Activated CD4-positive, alpha-beta memory T cell treated with anti-CD3 and anti-CD28 coated beads, Interleukin-2, amount 10 ng/mL, durations not matched to agents 7 days and 5 days (primary cell): ENCODE results near the gene MSH3. TPM values are rescaled to one million over a fixed set of nuclear protein-coding genes. Genes with fewer than 3 reads are reported as not detected.
"Not testable (repeated sequence)": the region's sequence is repeated elsewhere in the genome, so short reads cannot be mapped to it uniquely, and the experiment has no call there.

ENCODE experiments used
- CTCF ChIA-PET: fragments of 350-600 bp; sonication (Branson Sonifier 250); formaldehyde crosslinking; loops from one replicate; lab custom pipeline; 2021; ENCODE audit warnings: antibody characterized with exemption, inconsistent platforms; lab: Charles Lee
- POLR2A ChIA-PET: fragments of 350-600 bp; sonication (Branson Sonifier 250); formaldehyde crosslinking; loops from one replicate; lab custom pipeline; 2021; ENCODE audit warnings: antibody characterized with exemption; lab: Charles Lee
- DNase-seq: peaks from one replicate; pipeline ENCODE4 v3.0.0-alpha.2; 2020
- H3K27ac Mint-ChIP-seq: one replicate; pipeline ENCODE4 v1.8.0; 2021; ENCODE audit warnings: mild to moderate bottlenecking, mixed read lengths
- H3K27me3 Mint-ChIP-seq: one replicate; pipeline ENCODE4 v1.8.0; 2021; ENCODE audit warnings: mixed read lengths
- H3K36me3 Mint-ChIP-seq: one replicate; pipeline ENCODE4 v1.8.0; 2021; ENCODE audit warnings: low read depth, mixed read lengths
- H3K4me1 Mint-ChIP-seq: one replicate; pipeline ENCODE4 v1.8.0; 2021; ENCODE audit warnings: mixed read lengths
- H3K4me3 Mint-ChIP-seq: one replicate; pipeline ENCODE4 v1.8.0; 2021; ENCODE audit warnings: mild to moderate bottlenecking, mixed read lengths
- H3K9me3 Mint-ChIP-seq: one replicate; pipeline ENCODE4 v1.8.0; 2021; ENCODE audit warnings: mixed read lengths
- total RNA-seq, 2 experiments: library from RNA; stranded (reverse); gene quantifications; one replicate each; pipeline ENCODE4 v1.2.3, GENCODE V29; 2021

Gene MSH3
- total RNA-seq, 2 experiments from 2014 or later, result 20.1 to 21.2 TPM

DNA sequence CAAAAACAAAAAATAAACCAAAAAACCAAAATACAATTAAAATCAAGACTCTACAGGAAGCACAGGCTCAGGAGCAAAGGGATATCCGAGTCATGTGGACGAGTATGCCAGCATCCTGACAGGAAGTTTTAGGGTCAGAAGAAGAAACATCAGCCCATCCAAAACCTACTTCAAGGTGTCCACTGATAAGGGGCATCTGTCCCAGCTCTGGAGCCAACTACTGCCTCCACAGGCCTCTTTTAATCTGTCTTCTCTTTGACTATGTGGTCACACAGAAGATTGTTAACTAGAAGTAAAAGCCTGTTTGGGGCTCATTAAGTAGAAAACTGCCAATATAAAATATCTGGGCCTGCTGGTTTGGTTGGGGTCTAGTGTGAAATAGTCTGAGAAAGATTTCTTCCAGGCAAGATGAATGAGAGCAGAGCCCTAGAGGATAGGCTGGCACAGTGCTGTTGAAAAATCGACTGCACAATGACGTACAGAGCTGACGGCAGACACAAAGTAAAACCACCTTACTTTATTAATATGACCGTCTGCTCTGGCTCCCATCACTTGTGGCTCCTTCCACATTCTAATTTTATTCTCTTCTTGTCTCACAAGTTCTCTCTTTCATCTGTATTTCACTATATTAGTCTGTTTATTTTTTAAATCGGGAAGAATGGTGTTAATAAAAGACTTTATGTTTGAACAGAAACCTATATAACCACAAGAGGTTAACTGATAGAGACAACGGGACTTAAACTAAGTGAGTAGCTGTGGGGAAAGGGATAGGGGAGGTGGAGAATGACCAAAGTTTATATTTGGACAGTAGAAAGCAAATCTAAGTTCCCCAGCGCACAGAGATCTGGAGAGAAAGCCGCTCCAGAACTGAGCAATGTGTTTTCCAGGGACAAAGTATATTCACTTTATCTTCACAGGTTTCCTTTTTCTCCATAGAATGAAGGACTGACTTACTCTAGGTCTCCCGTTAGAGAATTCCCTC, 22.9 kb upstream of the MSH3 start:
- ChIA-PET POLR2A (no interaction called here), CTCF (no interaction called here)
- Mint-ChIP-seq H3K9me3 (no peaks in the 10 kb centered on the region), H3K4me1 (no peaks in the 10 kb centered on the region), H3K27me3 (no peaks in the 10 kb centered on the region), H3K4me3 (no peak overlapping the region), H3K27ac (no peak overlapping the region), H3K36me3 (peaks cover 61% of the 10 kb centered on the region)
- no peak for DNase-seq

DNA sequence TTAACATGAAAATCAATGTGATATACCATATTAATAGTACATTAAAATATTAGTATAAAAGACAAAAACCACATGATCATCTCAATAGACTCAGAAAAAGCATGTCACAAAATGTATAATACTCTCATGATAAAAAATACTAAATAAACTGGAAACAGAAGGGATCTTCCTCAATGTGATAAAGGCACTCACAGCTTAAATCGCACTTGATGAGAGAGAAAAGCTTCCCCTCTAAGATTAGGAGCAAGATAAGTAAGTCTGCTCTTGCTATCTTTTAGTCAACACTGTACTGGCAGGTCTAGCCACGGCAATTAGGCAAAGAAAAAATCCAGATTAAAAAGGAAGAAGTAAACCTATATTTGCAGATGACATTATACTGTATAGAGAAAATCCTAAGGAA, 21.8 kb upstream of the MSH3 start:
- H3K9me3 Mint-ChIP-seq, result no peaks in the 10 kb centered on the region
- no peak for DNase-seq
- H3K36me3 Mint-ChIP-seq, result peaks cover 63% of the 10 kb centered on the region
- ChIA-PET POLR2A (no interaction called here), CTCF (no interaction called here)
- no peaks in the 10 kb centered on the region for H3K4me1 Mint-ChIP-seq
- no peak overlapping the region for H3K27ac Mint-ChIP-seq
- no peak overlapping the region for H3K4me3 Mint-ChIP-seq
- H3K27me3 Mint-ChIP-seq, result no peaks in the 10 kb centered on the region

DNA sequence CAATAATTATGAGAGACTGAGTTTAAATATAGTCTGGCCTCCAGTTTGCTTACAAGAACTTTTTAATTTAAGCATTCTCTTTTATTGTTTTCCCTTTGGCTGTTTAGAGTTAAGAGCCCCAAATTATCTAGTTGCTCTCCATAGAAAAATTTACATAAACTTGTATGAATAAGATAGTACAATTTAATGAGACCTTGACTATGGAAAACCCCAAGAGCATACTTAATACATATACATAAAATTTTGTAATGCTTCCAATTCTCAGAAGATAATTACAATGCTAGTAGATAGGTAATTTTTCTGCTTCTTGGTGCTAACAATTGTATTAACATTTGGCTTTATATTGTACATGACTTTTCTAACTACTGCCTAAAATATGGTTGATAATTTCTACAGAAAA, 20.3 kb upstream of the MSH3 start:
- H3K9me3 Mint-ChIP-seq, result no peaks in the 10 kb centered on the region
- POLR2A ChIA-PET, result no interaction called here

DNA sequence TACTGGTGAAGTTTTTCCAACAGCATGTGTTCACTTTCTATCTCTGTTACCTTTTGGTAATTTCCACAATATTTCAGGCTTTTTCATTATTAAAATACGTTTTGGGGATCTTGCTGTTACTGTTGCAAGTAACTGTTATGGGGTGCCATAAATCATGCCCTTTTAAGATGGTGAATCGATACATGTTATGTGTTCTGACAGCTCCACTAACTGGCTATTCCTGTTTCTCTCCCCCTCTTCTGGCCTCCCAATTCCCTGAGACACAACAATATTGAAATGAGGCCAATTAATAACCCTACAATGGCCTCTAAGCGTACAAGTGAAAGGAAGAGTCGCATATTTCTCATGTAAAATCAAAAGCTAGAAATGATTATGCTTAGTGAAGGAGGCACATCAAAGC, 13.1 kb upstream of the MSH3 start:
- CTCF ChIA-PET, result interaction anchor here (1.2 kb wide), 1 partner anchor 31 kb away, joined by 4 read pairs; no protein-coding TSS in a partner anchor
- H3K4me3 Mint-ChIP-seq, result no peak overlapping the region
- H3K27me3 Mint-ChIP-seq, result no peaks in the 10 kb centered on the region
- peaks cover 81% of the 10 kb centered on the region for H3K36me3 Mint-ChIP-seq
- no peaks in the 10 kb centered on the region for H3K9me3 Mint-ChIP-seq
- H3K4me1 Mint-ChIP-seq, result peaks cover 22% of the 10 kb centered on the region
- POLR2A ChIA-PET, result interaction anchor here (1.8 kb wide), 1 partner anchor 13 kb away, joined by 11 read pairs; the partner anchor contains the start of genes DHFR and MSH3
- no peak overlapping the region for H3K27ac Mint-ChIP-seq
- DNase-seq, result no peak

More for the DNA sequence above, 20.3 kb upstream of the MSH3 start:
- peaks cover 7% of the 10 kb centered on the region for H3K4me1 Mint-ChIP-seq
- no peak overlapping the region for H3K4me3 Mint-ChIP-seq
- H3K36me3 Mint-ChIP-seq, result peaks cover 74% of the 10 kb centered on the region
- no peak for DNase-seq
- CTCF ChIA-PET, result no interaction called here
- H3K27ac Mint-ChIP-seq, result no peak overlapping the region
- no peaks in the 10 kb centered on the region for H3K27me3 Mint-ChIP-seq

DNA sequence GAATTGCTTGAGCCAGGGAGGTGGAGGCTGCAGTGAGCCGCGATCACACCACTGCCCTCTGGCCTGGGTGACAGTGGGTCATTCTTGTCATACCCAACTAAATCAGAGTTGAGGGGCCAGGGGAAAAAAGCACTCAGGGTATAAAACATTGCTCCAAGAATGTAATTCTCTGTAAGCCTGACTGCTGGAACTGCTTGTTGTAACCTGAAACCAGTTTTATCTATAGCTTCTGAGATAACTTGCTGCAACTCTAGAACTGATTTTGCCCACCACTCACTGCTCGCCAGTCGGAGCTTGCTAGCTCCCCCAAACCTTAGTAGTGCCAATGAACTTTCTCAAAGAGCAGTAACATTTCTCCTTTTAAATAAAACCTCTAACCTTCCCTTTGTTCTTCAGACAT, 9.6 kb upstream of the MSH3 start:
- no peaks in the 10 kb centered on the region for H3K9me3 Mint-ChIP-seq
- peaks cover 77% of the 10 kb centered on the region for H3K36me3 Mint-ChIP-seq
- peaks cover 25% of the 10 kb centered on the region for H3K4me1 Mint-ChIP-seq
- ChIA-PET CTCF (interaction anchor here (0.8 kb wide), 1 partner anchor 10 kb away, joined by 3 read pairs; the partner anchor contains the start of gene DHFR), POLR2A (interaction anchor here (1.2 kb wide), 1 partner anchor 10 kb away, joined by 4 read pairs; the partner anchor contains the start of gene DHFR)
- H3K4me3 Mint-ChIP-seq, result no peak overlapping the region
- DNase-seq, result no peak
- H3K27ac Mint-ChIP-seq, result no peak overlapping the region
- no peaks in the 10 kb centered on the region for H3K27me3 Mint-ChIP-seq

DNA sequence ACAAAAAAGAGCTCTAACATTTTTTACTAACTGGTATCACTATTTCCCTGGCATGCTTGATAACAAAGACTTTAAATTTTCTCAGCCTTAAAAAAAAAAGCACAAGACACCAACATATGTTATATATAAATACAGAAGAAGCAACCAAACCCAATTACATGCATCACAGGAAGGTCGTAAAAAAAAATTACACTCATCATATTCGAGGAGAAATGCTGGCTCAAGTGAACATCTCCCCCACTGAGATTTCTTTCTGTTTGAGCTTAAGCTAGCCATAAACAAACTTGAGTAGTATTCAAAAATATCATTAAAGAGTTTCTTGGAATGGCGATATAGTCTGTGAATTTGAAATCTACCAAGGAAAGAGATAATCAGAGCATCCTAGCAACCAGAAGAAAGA, 7.5 kb upstream of the MSH3 start:
- no peak overlapping the region for H3K4me3 Mint-ChIP-seq
- no peak overlapping the region for H3K27ac Mint-ChIP-seq
- H3K27me3 Mint-ChIP-seq, result no peaks in the 10 kb centered on the region
- peaks cover 60% of the 10 kb centered on the region for H3K36me3 Mint-ChIP-seq
- DNase-seq, result no peak
- ChIA-PET CTCF (no interaction called here), POLR2A (no interaction called here)
- H3K4me1 Mint-ChIP-seq, result peaks cover 21% of the 10 kb centered on the region
- H3K9me3 Mint-ChIP-seq, result no peaks in the 10 kb centered on the region

DNA sequence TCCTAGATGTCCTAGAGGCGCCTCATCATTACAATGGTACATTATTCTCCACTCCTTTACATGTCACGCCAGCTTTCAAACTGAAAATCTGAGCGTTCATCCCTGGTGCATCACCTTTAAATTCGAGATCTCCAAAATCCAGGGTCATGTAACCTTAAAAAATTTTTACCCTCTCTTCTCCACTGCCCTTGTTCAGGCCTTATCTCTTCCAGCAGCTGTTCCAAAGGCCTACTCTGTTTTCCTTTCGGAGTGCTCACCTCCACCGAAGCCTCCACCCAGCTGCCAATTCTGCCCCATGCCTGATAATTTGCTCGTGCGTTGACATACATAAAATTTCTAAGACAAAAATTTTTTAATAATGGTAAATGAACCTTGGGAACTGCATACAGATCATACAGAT, 950 bp upstream of the MSH3 start:
- Mint-ChIP-seq H3K4me1 (peaks cover 30% of the 10 kb centered on the region), H3K9me3 (no peaks in the 10 kb centered on the region), H3K27me3 (no peaks in the 10 kb centered on the region), H3K36me3 (peaks cover 34% of the 10 kb centered on the region), H3K4me3 (peak overlapping the region; percentile 90), H3K27ac (peak overlapping the region; percentile 92)
- ChIA-PET POLR2A (interaction anchor here (0.6 to 4.1 kb wide), 10 partner anchors 12 to 1668 kb away, joined by 3 to 46 read pairs (median 7); partner anchors contain the start of genes SERINC5, SSBP2 and ZFYVE16), CTCF (interaction anchor here (0.9 kb wide), 1 partner anchor 408 kb away, joined by 3 read pairs; no protein-coding TSS in a partner anchor)
- no peak for DNase-seq

DNA sequence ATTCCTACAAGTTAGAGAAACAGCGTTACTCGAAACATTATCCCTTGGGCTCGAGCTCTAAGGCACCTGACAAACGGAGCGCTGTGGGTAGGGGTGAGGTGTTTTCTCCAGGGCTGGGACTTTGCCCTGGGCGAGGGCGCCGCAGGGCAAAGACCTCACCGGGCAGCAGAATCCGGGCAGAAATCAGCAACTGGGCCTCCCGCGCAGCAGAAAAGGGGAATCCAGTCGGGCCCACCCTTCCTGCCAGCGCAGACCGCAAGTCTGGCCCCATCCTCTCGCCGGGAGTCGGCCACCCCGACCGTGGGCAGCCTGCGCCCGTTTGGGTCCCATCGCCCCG, 430 bp upstream of the MSH3 start:
- H3K4me1 Mint-ChIP-seq, result peaks cover 30% of the 10 kb centered on the region
- DNase-seq, result no peak
- H3K4me3 Mint-ChIP-seq, result peak overlapping the region; percentile 90
- H3K27me3 Mint-ChIP-seq, result no peaks in the 10 kb centered on the region
- no peaks in the 10 kb centered on the region for H3K9me3 Mint-ChIP-seq
- peak overlapping the region; percentile 92 for H3K27ac Mint-ChIP-seq
- ChIA-PET POLR2A (interaction anchor here (0.6 to 4.1 kb wide), 10 partner anchors 12 to 1668 kb away, joined by 3 to 46 read pairs (median 8); partner anchors contain the start of genes SERINC5, SSBP2 and ZFYVE16), CTCF (no interaction called here)
- peaks cover 33% of the 10 kb centered on the region for H3K36me3 Mint-ChIP-seq

DNA sequence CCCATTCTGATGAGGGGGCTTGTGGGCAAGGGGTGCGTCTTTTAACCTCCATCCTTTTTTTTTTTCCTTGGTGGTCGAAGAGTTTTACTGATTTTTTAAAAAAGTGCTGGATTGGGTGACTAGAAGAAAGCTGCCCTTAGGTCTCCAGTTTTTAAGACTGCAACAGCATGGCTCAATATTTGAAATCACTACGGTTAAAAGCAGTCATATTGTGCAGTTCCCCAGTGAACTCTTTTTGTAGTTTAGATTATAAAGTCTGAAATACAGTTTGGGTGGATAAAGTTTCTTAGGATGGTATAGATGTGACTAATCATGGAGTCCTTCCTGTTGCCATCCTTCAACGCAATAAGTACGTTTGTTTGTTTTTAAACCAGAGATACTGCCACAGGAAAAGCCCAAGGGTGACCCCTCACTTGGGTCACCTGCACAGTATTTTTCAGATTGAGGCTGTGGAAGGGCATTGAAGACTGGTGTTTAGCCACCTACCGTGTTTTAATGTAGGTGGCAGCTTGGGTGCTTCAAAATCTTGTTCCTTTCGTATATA, 851 bp downstream of the MSH3 start:
- ChIA-PET POLR2A (interaction anchor here (0.8 to 4.1 kb wide), 14 partner anchors 8 to 1141 kb away, joined by 3 to 46 read pairs (median 4); partner anchors contain the start of genes HOMER1, SERINC5, ZCCHC9 and ZFYVE16), CTCF (interaction anchor here (0.7 to 1.9 kb wide), 4 partner anchors 11 to 647 kb away, joined by 3 to 13 read pairs (median 4); no protein-coding TSS in a partner anchor)
- no peak for DNase-seq
- peak overlapping the region; percentile 90 for H3K4me3 Mint-ChIP-seq
- peaks cover 46% of the 10 kb centered on the region for H3K36me3 Mint-ChIP-seq
- peaks cover 32% of the 10 kb centered on the region for H3K4me1 Mint-ChIP-seq
- H3K27me3 Mint-ChIP-seq, result no peaks in the 10 kb centered on the region
- H3K9me3 Mint-ChIP-seq, result no peaks in the 10 kb centered on the region
- H3K27ac Mint-ChIP-seq, result peak overlapping the region; percentile 97

DNA sequence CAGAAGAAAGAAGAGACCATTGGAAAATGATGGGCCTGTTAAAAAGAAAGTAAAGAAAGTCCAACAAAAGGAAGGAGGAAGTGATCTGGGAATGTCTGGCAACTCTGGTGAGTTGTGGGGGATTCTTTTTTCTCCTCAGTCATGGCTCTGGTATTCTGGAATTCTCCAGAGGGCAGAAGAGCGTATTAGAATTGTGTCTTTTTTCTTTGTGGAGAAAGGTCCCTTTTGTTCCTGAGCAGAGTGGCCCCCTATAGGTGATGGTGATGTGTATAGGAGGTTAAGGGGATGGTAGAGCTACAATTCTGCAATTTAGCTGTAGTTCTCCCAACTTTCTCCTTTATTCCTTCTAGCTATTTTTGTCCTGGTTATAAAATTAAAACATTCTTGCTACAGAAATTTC, 2.0 kb downstream of the MSH3 start:
- H3K9me3 Mint-ChIP-seq, result no peaks in the 10 kb centered on the region
- H3K4me1 Mint-ChIP-seq, result peaks cover 34% of the 10 kb centered on the region
- ChIA-PET POLR2A (interaction anchor here (4.0 to 4.1 kb wide), 2 partner anchors 11 to 401 kb away, joined by 19 to 46 read pairs; partner anchors contain the start of gene SERINC5), CTCF (interaction anchor here (0.8 to 1.9 kb wide), 5 partner anchors 10 to 565 kb away, joined by 3 to 13 read pairs (median 4); no protein-coding TSS in a partner anchor)
- H3K27ac Mint-ChIP-seq, result peak overlapping the region; percentile 97
- peaks cover 56% of the 10 kb centered on the region for H3K36me3 Mint-ChIP-seq
- no peak for DNase-seq
- peak overlapping the region; percentile 90 for H3K4me3 Mint-ChIP-seq
- H3K27me3 Mint-ChIP-seq, result no peaks in the 10 kb centered on the region

DNA sequence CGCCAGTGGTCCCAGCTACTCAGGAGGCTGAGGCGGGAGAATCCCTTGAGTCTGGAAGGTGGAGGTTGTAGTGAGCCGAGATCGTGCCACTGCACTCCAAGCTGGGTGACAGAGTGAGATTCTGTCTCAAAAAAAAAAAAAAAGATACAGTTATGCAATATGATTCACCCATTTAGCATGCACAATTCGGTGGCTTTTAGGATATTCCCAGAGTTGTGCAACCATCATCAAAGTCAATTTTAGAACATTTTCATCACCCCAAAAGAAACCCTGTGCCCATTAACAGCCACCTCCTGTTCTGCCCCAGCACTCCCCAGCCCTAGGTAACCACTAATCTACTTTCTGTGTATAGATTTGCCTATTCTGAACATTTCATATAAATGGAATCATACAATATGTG, 4.7 kb downstream of the MSH3 start:
- no peak overlapping the region for H3K27ac Mint-ChIP-seq
- no peak for DNase-seq
- ChIA-PET POLR2A (no interaction called here), CTCF (interaction anchor here (1.1 kb wide), 1 partner anchor 10 kb away, joined by 3 read pairs; no protein-coding TSS in a partner anchor)
- H3K36me3 Mint-ChIP-seq, result peaks cover 68% of the 10 kb centered on the region
- no peak overlapping the region for H3K4me3 Mint-ChIP-seq
- peaks cover 27% of the 10 kb centered on the region for H3K4me1 Mint-ChIP-seq
- H3K9me3 Mint-ChIP-seq, result no peaks in the 10 kb centered on the region
- no peaks in the 10 kb centered on the region for H3K27me3 Mint-ChIP-seq

DNA sequence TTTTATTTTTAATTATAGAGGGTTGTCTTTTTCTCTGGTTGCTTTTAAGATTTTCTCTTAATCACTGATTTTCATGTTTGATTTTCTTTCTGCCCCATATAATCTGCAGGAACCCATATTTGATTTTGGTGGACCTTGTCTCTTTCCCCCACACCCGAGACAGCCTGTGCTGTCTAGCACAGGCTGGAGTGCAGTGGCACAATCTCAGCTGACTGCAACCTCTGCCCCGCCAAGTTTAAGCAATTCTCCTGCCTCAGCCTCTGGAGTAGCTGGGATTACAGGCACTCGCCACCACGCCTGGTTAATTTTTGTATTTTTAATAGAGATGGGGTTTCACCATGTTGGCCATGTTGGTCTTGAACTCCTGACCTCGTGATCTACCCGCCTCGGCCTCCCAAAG, 6.2 kb downstream of the MSH3 start:
- H3K9me3 Mint-ChIP-seq, CTCF ChIA-PET, H3K27ac Mint-ChIP-seq, POLR2A ChIA-PET, H3K27me3 Mint-ChIP-seq, DNase-seq, H3K4me3 Mint-ChIP-seq: not testable (repeated sequence)
- H3K36me3 Mint-ChIP-seq, result peaks cover 82% of the 10 kb centered on the region
- peaks cover 24% of the 10 kb centered on the region for H3K4me1 Mint-ChIP-seq

DNA sequence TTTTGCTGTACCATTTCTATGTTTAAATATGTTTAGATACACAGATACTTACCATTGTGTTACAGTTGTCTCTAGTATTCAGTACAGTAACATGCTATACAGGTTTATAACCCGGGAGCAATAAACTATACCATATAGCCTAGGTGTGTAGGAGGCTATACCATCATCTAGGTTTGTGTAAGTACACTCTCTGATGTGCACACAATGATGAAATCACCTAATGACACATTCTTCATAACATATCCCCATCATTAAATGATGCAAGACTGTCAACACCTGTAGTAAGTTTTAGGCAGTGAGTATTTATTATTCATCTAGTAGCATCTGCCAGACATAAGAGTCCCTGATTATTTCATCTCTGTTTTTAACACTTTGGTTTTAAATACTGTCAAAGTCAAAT, 7.7 kb downstream of the MSH3 start:
- ChIA-PET POLR2A (no interaction called here), CTCF (no interaction called here)
- no peak overlapping the region for H3K4me3 Mint-ChIP-seq
- no peak for DNase-seq
- peaks cover 82% of the 10 kb centered on the region for H3K36me3 Mint-ChIP-seq
- H3K27ac Mint-ChIP-seq, result no peak overlapping the region
- H3K4me1 Mint-ChIP-seq, result peaks cover 13% of the 10 kb centered on the region
- H3K27me3 Mint-ChIP-seq, result no peaks in the 10 kb centered on the region
- H3K9me3 Mint-ChIP-seq, result no peaks in the 10 kb centered on the region
